ENCODE data around the gene USP49.

USP49 gene

DNA sequence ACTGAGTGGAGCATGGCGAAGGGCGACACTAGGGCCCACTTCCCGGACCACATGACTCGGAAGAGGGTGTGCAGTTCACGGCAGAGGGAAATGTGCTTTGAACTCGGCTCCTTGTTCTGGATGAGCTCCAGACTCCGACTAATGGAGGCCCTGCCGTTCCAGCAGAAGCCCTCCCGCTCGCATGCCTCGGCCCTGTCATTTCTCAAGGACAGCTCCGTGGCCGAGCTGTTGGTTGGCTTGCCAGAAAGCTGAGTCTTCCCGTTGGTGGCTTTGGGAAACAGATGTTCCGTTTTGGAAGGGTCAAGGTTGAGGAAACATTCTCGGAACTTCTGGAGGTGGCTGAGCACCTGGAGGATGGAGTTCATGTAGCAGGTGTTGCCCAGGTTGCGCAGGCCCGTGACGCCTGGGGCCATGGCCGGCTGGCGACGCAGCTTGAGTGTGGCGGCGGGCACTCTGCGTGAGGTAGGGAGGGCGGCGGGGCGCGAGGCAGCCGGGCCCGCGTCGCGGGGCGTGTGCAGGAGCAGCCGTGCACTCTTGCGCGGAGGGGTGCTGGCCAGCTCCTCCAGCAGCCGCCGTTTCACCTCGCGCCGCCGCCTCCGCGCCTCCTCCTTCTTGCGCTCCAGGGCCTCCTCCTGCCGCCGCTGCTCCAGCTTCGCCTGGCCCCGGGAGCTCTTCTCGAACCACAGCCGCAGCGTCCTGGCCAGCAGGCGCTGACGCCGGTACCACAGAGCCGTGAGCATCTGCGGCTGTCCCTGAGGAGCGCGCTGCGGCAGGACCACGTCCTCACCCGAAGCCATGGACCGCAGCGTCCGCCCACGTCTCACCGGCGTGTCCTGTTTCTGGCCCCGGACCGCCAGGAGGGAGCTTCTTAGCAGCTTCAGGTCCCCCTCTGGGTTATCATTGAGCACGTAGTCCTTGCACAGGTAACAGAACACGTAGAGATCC, 89.1 kb downstream of the USP49 start:
- no peak for DNase-seq

DNA sequence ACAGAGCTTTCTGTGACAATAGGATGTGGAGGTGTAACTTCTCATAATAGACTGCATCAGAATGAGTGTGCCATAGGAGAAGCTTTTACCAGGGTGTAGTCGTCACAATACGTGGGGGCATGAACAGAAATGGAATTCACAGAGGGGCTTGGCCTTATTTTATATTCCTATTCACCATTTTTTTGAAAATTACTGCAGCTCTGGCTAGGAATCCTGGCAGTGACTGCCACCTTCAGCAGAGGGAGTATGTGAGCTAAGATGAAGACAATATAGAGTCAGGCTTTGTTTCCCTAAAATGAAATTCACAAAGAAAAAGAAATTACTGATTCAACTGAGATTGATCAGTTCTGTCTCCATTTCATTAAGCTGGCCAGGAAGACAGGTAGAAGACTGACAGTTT, 93.8 kb downstream of the USP49 start:
- no peak for DNase-seq

DNA sequence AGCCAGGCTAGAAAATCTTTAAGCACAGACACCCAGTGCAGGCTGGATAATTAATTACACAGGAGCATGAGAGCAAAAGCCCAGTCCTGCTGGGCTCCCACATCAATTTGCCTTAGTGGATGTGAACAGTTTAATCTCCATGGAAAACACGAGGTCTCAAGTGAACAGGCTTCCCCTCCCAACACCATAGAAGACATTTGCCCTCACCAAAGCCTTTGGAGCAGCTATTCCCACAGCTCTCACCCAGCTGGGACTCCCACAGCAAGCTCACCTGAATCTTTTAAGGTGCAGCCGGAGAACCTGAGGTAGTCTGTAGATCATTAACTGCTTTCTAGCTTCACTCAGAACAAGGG, 95.6 kb downstream of the USP49 start:
- no peak for DNase-seq

DNA sequence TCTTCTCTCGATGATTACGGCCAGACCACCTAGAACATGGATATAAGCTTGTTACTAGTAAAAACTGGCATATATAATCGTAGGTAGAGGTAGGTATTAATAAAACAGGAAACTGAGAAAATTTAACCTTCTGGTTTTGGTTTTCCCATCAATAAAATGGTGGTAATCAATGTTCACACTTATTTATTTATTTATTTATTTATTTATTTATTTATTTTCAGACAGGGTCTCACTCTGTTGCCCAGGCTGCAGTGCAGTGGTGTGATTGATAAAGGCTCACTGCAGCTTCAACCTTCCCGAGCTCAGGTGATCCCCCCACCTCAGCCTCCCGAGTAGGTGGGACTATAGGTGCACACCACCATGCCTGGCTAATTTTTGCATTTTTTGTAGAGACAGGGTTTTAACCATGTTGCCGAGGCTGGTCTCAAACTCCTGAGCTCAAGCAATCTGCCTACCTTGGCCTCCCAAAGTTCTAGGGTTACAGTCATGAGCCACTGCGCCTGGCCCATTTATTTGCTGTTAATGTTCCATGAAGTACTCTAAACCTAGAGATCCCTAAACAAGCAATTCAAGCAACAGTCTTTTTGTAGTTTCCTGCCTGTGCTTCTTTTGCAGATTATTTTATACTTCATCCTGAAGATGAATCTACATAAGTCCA, 96.1 kb downstream of the USP49 start:
- no peak for DNase-seq

DNA sequence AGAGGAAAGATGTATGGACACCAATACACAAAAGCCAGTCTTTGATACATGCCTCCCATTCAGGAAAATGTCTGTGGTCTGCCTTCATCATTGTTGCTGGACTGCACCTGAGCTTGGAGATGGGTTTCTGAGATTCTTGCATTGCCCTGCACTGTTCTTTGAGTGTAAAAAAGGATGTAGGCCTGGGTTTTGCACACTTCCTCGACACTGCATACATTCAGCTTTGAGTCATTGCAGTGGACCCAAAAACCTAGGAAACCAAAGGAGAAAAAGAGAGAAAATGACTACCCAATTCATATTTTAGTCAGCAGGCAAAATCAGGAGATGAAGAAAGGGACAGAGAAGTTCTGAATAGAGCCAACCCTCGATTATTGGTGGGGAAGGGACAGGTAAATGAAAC, 98.7 kb downstream of the USP49 start:
- DNase-seq, result no peak

DNA sequence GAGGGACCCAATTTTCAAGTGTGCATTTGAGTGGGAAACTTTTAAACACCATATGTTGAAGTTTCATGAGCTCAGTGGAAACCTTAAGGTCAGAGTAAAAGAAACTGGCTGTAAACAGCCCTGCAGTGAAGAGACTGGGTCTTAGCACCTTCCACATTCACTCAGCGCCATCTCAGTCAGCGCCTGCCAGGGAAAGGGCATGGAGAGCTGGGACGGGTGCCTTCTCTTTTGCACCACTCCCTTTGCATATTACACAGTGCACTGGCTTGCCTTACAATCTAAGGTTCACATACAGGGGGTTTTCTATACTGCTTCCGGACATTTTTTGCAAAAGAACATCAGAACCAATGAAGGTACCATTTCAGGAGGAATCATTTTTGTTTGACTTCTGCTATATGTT, 103.2 kb downstream of the USP49 start:
- DNase-seq, result no peak

DNA sequence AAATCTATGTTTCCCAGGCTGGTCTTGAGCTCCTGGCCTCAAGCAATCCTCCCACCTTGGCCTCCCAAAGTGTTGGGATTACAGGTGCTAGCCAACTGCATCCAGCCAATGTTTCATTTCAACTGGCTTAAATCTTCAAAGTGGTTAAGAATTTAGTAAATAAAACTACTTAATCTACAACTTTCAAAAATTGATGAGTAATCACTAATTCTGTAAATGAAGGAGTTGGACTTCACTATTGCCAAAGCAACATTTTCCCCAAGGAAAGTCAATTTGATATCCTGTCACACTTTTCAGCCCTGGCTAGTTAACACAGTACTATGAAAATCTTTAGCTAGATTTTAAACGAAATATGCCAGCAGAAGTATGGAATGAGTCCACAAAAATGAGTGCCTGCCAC, 103.9 kb downstream of the USP49 start:
- DNase-seq, result no peak

DNA sequence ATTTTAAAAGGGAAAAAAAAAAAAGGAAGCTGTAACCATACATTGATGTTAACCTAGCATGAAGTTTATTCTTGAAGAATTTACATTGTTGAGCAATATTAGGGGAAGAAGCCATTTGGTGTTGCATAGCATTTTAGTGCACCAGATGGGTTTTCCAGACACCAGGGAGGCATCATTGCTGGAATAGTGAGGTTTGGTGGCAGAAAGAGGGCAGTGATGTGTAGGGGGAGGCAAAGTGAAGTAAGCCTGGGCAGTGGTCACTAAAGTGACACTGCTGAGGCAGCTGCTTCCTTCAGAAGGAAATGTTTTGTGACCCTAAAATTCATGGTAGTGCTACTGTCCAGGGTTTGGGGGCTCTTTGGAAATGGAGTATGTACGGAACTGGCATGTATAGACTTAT, 105.1 kb downstream of the USP49 start:
- no peak for DNase-seq

DNA sequence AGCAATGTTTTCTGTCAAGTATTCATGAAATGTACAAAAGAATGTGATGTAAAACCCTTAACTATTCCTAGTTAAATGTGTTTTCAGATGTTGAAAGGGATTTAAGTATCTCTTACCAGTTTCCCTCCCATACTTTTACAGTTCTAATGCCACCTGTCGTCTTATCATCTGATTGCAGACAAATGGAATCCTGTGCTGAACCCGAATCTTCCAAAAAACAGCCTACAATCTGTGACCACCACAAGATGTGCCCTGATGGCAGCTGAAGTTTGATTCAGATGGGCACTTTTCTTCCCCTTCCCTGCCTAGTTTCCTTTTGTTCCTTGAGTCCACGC, 105.8 kb downstream of the USP49 start:
- no peak for DNase-seq

DNA sequence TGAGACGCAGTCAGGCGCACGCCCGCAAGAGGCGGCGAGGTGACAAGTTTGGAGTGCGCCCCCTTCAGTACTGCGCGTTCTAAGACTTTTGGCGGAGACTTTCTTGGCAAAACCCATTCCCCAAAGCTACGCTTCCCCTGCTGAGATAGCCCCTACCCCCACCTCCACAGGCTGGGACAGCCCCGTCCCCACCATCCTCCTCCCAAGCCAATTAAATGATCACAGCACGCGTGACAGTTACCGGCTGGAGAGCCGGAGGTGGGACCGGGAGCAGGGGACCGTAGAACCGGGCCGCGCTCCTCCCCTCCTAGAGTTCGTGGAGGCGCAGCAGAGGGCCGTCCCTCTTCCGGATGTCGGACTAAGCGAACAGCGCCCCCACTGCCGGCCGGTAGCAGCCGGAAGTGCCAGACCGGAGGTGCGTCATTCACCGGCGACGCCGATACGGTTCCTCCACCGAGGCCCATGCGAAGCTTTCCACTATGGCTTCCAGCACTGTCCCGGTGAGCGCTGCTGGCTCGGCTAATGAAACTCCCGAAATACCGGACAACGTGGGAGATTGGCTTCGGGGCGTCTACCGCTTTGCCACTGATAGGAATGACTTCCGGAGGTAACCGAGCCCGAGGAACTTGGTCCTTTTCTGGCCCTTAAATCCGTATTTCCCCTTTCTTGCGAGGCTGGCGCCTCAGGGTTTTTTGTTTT, 107.8 kb downstream of the USP49 start, which contains the start of gene TOMM6:
TSS of gene TOMM6 (plus strand) at position 476 of the 699 bp plus-strand sequence. CDS start at position 480, 4 bp downstream.
- peak; percentile 71 to 73 for DNase-seq

DNA sequence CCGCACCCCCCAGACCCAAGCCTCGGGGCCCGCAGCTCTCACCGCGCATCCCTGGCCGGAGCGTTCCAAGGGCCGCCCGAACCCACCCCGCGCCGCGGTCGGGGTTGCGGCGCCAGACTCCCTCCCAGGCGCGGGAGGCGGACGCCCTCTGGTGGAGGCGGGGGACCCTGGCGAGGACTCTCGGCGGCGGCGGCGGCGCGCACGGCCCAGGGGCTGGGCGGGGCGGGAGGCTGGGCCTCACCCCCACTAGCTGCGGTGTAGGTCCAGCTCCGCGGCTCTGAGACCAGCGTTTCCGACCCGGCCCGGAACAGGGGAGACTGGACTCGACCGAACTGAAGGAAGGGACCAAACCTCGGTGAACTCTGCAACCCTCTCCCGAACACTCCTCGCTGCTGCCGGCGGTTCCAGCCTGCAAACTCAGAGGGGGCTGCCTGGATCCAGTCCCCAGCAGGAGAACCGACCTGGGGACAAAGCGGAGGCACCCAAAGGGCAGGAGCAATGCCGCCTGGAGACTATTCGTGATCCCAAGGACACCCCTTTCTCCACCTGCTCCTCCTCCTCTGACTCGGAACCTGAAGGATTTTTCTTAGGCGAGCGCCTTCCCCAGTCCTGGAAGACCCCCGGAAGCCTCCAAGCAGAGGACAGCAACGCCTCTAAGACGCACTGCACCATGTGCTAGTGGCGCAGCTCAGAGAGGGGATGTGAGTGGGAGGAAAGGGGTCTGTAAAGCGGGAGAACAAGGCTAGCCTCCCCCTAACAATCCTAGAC, 108.5 kb downstream of the USP49 start:
- DNase-seq, result peak in 1 of 2 experiments; percentile 58

DNA sequence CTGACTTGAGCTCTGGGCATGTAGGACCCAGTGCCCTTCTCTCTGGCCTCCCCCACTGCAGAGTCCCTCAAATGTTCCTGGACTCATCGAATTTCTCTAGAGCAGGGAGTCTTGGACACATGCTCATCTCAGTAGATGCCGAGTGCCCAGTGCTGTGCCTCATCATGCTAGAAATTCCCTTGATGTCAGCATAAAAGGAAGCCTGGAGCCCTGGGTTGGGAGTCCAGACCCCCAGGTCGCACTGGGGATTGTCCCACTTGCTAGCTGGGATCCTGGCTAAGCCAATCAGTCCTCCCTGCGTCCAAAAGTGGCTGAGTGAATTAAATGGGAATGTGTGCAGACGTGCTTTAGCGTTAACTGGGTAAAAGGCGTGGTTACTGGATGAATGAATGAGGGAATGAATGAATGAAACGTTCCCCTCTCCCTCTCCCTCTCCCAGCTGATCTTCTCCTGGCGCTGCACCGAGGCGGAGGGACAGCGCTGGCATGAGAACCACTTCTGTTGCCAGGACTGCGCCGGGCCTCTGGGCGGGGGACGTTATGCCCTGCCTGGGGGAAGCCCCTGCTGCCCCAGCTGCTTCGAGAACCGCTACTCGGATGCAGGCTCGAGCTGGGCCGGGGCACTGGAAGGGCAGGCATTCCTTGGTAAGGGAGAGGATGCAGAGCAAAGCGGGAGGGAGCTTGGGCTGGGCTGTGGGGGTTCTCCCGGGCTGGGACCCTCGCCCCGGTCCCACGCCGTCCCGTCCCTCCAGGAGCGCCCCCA, 109.3 kb downstream of the USP49 start:
- peak in 1 of 2 experiments; percentile 12 for DNase-seq

DNA sequence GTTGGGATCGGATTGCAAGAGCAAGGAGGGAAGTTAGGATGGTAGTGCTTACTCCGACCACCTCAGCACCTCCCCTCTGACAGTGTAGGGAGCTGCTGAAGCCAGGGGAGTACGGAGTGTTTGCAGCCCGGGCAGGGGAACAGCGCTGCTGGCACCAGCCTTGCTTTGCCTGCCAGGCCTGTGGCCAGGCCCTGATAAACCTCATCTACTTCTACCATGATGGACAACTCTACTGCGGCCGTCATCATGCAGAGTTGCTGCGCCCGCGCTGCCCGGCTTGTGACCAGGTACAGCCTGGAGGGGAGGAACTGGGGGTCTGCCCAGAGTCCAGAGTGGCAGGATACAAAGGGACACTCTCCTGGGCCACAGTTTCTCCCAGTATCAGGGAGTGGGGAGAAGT, 109.9 kb downstream of the USP49 start:
- no peak for DNase-seq

DNA sequence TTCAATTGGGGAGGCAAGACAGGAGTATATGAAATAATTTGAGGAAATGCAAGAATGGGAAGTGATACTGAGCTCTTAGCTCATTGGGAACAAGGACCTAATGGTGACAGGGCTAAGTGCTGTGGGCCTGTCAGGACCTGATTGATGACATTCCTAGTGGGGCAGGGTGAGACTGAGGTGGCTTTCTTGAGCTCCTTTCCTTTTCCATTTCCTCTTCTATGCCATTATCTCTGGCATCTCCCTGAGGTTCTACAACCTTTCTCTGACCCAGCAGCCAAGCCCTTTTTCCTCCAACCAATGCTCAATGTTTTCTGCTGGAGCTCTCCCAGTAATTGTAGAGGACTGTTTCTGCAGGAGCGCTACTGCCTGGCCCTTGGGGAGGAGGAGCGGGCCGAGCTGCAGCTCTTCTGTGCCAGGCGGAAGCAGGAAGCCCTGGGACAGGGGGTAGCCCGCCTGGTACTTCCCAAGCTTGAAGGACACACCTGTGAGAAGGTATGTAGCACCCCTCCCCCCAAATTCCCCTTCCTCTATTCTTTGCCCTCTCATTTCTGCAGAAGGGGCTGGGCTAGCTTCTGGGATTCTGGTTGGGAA, 110.5 kb downstream of the USP49 start:
- DNase-seq, result no peak

DNA sequence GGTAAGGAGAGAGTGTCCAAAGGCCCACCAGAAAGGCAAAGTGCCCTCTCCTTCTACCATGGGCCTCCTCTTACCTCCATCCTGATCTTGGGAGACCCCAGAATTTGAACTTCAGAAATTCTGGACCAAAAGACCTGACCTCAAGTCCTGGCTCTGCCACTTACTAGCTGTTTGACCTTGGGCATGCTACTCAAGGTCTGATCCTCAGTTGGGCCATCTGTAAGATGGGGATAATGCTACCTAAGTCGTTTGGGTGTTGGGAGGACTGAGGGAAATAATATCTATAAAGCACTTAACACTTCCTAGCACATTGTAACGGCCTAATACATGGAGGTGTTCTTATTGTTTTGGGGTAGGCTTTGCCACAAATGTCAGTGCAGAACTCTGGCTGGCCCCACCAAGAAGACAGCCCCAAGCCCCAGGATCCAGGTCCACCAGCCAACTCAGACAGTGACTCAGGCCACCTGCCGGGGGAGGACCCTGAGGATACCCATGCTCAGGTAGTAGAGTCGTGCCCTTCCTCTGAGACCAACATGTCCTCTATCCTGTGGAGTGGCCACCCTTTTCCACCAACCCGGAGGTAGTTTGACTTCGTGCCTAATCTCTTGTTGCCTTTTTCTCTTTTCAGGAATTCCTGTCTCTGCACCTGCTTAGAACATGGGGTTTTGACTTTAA, 111.9 kb downstream of the USP49 start:
- DNase-seq, result no peak

DNA sequence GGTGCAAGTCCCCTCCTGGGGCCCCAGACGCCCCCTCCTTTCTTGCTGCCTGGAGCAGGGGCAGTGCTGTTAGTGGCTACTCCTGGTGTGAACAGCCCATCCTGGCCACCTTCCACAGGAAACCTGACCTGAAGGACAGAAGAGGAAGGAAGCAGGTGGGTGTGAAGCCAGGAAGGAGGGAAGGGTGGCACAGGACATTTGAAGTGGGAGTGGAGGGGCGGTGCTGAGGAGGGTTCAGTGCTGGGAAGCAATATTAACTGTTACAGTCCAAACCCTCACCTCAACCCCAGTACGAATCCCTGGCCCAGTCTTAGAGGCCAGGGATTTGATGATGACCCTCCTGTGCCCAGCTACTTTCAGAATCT, 113.8 kb downstream of the USP49 start:
- DNase-seq, result no peak

DNA sequence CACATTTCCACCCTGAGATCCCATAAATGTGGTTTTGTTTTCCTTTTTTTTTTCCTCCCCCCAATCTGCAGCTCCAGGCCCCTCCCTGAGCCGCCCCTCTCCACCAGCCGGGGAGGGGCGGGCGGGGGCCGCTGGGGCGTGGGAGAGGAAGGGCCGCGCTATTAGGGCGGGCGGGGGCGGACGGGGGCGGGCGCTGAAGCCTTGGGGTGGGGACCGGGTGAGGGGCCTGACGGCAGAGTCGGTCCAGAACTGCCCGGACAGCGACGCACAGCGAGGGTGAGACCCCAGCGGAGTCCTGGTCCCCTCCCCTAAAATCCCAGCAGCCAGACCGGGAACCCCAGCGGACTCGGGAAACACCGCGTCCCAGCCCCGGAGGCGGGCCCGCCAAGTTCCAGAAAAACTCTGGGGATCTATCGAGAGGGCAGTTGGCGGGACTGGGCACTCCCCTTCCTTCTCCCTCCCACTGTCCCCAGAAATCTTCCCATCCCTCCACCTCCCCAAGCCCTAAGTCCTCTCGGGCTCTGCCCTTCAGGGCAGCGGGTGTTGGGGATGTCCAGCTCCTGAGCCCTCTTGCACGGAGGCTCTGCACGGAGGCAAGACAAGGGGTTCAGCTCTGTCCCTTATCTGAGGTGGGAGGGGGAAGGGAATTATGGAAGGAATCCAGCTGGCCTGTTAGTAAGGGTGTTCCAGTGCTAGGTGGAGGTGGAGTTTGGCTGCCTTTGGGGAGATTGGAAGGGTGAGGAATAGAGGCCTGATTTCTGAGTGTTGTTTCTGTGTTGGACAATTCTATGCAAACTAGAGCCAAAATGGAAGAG, 114.4 kb downstream of the USP49 start, which contains the start of gene PRICKLE4:
TSS of gene PRICKLE4 (plus strand) at position 232 of the 815 bp plus-strand sequence. CDS start 2,692 bp downstream, outside the sequence.
- DNase-seq, result no peak

DNA sequence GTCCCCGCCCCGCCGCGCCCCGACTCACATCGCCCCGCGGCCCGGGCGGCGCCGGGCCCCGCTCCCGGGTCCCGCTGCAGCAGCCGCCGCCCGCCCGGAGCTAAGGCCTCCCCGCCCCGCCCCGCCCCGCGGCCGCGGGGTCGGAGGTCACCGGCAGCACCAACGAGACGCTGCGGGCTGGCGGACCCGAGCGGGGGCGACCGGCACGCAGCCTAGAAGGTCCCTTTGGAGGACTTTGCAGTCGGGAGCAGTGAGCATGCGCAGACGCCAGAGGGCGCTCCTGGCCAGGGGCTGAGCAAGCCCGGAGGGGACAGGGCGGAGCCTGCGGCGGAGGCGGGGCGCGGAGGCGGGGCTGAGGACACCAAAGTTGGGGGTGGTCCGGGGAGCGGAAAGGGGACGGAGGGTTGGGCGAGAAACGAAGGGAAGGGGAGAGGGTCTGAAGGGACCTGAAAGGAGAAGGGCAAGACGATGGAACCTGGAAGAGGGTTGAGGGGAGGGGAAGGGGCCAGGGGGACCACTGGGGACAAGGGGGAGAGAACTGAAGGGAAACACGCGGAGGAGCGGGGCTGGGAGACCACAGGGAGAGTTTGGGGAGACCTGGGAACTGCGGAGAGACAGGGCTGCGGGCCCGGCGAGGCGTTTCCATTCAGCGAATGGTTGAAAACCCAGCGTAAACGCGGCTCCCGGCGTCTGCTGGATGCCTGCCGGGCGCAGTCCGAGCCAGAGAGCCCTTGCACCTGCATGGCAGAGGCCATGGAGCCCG, 115.2 kb downstream of the USP49 start, which contains the start of gene FRS3:
TSS of gene FRS3 (minus strand) at position 113 of the 763 bp plus-strand sequence. CDS start 2,913 bp downstream, outside the sequence.
- peak; percentile 77 to 92 for DNase-seq

DNA sequence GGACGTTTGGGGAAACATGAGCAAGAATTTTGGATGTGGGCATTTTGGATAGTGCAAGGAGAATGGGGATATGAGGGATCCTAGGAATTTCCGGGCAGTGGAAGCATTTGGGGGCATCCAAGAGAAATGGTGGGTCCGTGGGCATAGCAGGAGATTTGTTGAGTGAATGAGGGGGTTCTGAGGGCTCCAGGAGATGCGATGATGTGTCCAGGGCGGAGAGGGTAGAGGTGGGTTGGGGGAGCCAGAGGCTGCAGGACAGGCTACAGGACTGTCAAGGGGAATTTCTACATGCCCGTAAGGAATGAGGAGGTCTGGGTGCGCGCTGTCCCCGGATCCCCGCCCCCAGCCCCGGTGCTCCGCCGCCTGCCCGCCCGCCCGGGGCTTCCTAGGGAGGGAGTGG, 115.8 kb downstream of the USP49 start:
- DNase-seq, result no peak

Data from cerebellar nuclear complex (tissue), 1 donor.